Measurements from ENCODE around the gene NUTF2. TPM values are rescaled to one million over a fixed set of nuclear protein-coding genes. Genes with fewer than 3 reads are reported as not detected.

The NUTF2 gene
- total RNA-seq, 1 donor from 2014 or later: 131 TPM

GRCh38 chr16:67901734-67902133, 55.0 kb downstream of the NUTF2 start:
- no peak for DNase-seq (ENCODE audit: extremely low spot score in 2 of 2)
- Histone ChIP-seq H3K36me3 (no peaks in the 10 kb centered on the region), H3K27ac (no peak overlapping the region), H3K9me3 (no peaks in the 10 kb centered on the region), H3K4me1 (peaks cover 16% of the 10 kb centered on the region), H3K27me3 (no peaks in the 10 kb centered on the region), H3K4me3 (no peak overlapping the region)
- TF ChIP-seq POLR2A (IDR thresholded peaks at IDR 0.05) (no peak), POLR2AphosphoS5 (IDR thresholded peaks at IDR 0.05; ENCODE audit: insufficient read depth in 1 of 2, low read depth in 1 of 2) (no peak), CTCF (IDR thresholded peaks at IDR 0.05) (no peak)
- intact Hi-C loops (cut with DNase I): no loop called here

GRCh38 chr16:67902831-67903230, 56.1 kb downstream of the NUTF2 start:
- intact Hi-C loops (cut with DNase I): no loop called here
- no peak overlapping the region for H3K27ac ChIP-seq
- DNase-seq (ENCODE audit: extremely low spot score in 2 of 2): no peak
- H3K4me1 ChIP-seq: peaks cover 5% of the 10 kb centered on the region
- no peak for TF ChIP-seq POLR2AphosphoS5 (IDR thresholded peaks at IDR 0.05; ENCODE audit: insufficient read depth in 1 of 2, low read depth in 1 of 2)
- TF ChIP-seq CTCF (IDR thresholded peaks at IDR 0.05): no peak
- TF ChIP-seq POLR2A (IDR thresholded peaks at IDR 0.05): no peak
- no peaks in the 10 kb centered on the region for H3K9me3 ChIP-seq
- no peak overlapping the region for H3K4me3 ChIP-seq
- no peaks in the 10 kb centered on the region for H3K36me3 ChIP-seq
- no peaks in the 10 kb centered on the region for H3K27me3 ChIP-seq

- intact Hi-C loops (cut with DNase I): no loop called here
- no peak for TF ChIP-seq POLR2AphosphoS5 (IDR thresholded peaks at IDR 0.05; ENCODE audit: insufficient read depth in 1 of 2, low read depth in 1 of 2)
- no peak for TF ChIP-seq CTCF (IDR thresholded peaks at IDR 0.05)
- no peak for TF ChIP-seq POLR2A (IDR thresholded peaks at IDR 0.05)
- peaks cover 0 to 24% of the 10 kb centered on the region in 2 donors for H3K36me3 ChIP-seq
- no peak overlapping the region for H3K27ac ChIP-seq
- no peaks in the 10 kb centered on the region for H3K4me1 ChIP-seq
- H3K27me3 ChIP-seq: no peaks in the 10 kb centered on the region
- no peak overlapping the region for H3K4me3 ChIP-seq
- DNase-seq (ENCODE audit: extremely low spot score in 2 of 2): no peak
- H3K9me3 ChIP-seq: no peaks in the 10 kb centered on the region
These were observed 60.9 kb downstream of the NUTF2 start for GRCh38 chr16:67907397-67908180.

GRCh38 chr16:67909056-67909742, 62.5 kb downstream of the NUTF2 start:
- H3K36me3 ChIP-seq: peaks cover 0 to 24% of the 10 kb centered on the region in 2 donors
- H3K4me1 ChIP-seq: no peaks in the 10 kb centered on the region
- no peaks in the 10 kb centered on the region for H3K9me3 ChIP-seq
- H3K4me3 ChIP-seq: no peak overlapping the region
- H3K27ac ChIP-seq: no peak overlapping the region
- no peak for DNase-seq (ENCODE audit: extremely low spot score in 2 of 2)
- TF ChIP-seq POLR2AphosphoS5 (IDR thresholded peaks at IDR 0.05; ENCODE audit: insufficient read depth in 1 of 2, low read depth in 1 of 2) (no peak), POLR2A (IDR thresholded peaks at IDR 0.05) (no peak), CTCF (IDR thresholded peaks at IDR 0.05) (no peak)
- intact Hi-C loops (cut with DNase I): no loop called here
- no peaks in the 10 kb centered on the region for H3K27me3 ChIP-seq

- no peak for DNase-seq (ENCODE audit: extremely low spot score in 2 of 2)
- H3K4me3 ChIP-seq: no peak overlapping the region
- H3K36me3 ChIP-seq: peaks cover 0 to 24% of the 10 kb centered on the region in 2 donors
- TF ChIP-seq POLR2A (IDR thresholded peaks at IDR 0.05) (no peak), POLR2AphosphoS5 (IDR thresholded peaks at IDR 0.05; ENCODE audit: insufficient read depth in 1 of 2, low read depth in 1 of 2) (no peak), CTCF (IDR thresholded peaks at IDR 0.05) (no peak)
- no peaks in the 10 kb centered on the region for H3K27me3 ChIP-seq
- peaks cover 5% of the 10 kb centered on the region for H3K4me1 ChIP-seq
- H3K9me3 ChIP-seq: no peaks in the 10 kb centered on the region
- intact Hi-C loops (cut with DNase I): no loop called here
- no peak overlapping the region for H3K27ac ChIP-seq
These were observed 63.4 kb downstream of the NUTF2 start for GRCh38 chr16:67910158-67910557.

All from vagina (tissue), 2 donors.